ENCODE data around the gene SYNE3. TPM values are rescaled to one million over a fixed set of nuclear protein-coding genes. Genes with fewer than 3 reads are reported as not detected.

SYNE3 gene
- total and polyA plus RNA-seq, 9 of the 15 experiments (the other 6 are each of a cell fraction or from before 2014, with no cell fraction given), result 0.04 to 3.1 (median 0.55) TPM

DNA sequence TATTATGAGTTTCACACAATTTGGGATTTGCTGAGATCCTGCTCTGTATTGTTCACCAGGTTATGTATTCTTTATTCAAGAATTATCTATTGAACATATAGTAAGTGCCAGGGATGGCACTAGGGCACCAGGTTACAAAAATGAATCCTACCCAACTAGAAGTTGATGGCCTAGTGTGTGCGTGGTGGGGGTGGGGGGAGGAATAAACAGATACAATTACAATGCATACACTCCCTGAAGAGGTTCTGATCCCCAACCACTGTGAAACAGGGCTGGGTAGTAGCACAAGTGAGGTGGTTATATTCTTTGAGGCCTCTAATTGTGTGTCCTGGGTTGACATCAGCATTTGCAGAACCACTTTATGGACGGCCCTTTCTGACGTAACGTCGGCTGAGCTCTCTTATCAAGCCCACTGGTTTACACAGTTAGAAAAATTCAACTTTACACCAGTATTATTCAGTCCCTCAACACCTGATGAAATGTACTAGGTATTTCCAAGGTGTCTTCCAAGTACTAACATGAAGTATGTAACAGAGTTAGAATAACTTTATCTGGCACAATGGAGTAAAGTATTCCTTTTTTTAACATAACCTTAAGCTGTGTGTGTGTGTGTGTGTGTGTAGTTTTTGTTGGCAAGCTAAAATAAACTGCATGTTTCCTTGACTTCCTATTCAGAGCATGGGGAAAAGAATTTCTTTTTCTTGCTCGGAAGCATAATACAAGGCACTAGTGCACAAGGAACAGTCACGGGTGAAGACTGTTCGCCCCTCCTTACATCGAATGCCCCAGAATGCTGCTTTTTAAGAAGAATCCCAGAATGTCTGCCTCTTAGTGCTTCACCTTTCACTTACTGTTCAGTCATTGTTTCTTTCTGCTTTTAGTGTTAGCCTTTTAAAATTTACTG is 10.3 kb upstream of the SYNE3 start (continued):
- TF ChIP-seq, protein P1, sequence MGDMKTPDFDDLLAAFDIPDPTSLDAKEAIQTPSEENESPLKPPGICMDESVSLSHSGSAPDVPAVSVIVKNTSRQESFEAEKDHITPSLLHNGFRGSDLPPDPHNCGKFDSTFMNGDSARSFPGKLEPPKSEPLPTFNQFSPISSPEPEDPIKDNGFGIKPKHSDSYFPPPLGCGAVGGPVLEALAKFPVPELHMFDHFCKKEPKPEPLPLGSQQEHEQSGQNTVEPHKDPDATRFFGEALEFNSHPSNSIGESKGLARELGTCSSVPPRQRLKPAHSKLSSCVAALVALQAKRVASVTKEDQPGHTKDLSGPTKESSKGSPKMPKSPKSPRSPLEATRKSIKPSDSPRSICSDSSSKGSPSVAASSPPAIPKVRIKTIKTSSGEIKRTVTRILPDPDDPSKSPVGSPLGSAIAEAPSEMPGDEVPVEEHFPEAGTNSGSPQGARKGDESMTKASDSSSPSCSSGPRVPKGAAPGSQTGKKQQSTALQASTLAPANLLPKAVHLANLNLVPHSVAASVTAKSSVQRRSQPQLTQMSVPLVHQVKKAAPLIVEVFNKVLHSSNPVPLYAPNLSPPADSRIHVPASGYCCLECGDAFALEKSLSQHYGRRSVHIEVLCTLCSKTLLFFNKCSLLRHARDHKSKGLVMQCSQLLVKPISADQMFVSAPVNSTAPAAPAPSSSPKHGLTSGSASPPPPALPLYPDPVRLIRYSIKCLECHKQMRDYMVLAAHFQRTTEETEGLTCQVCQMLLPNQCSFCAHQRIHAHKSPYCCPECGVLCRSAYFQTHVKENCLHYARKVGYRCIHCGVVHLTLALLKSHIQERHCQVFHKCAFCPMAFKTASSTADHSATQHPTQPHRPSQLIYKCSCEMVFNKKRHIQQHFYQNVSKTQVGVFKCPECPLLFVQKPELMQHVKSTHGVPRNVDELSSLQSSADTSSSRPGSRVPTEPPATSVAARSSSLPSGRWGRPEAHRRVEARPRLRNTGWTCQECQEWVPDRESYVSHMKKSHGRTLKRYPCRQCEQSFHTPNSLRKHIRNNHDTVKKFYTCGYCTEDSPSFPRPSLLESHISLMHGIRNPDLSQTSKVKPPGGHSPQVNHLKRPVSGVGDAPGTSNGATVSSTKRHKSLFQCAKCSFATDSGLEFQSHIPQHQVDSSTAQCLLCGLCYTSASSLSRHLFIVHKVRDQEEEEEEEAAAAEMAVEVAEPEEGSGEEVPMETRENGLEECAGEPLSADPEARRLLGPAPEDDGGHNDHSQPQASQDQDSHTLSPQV (IDR thresholded peaks at IDR 0.05), result peak; percentile 25; the same call in 1 of the 2 replicates
- TF ChIP-seq ATF1 (CRISPR knock-in tag; IDR thresholded peaks at IDR 0.05), result no peak
- TF ChIP-seq ATF1 (tag; IDR thresholded peaks at IDR 0.05), result peak; percentile 42
- no peak for TF ChIP-seq KLF10 (CRISPR knock-in tag; IDR thresholded peaks at IDR 0.05)
- TF ChIP-seq MTA3 (IDR thresholded peaks at IDR 0.05; ENCODE audit: borderline replicate concordance), result no peak
- TF ChIP-seq, protein P2, sequence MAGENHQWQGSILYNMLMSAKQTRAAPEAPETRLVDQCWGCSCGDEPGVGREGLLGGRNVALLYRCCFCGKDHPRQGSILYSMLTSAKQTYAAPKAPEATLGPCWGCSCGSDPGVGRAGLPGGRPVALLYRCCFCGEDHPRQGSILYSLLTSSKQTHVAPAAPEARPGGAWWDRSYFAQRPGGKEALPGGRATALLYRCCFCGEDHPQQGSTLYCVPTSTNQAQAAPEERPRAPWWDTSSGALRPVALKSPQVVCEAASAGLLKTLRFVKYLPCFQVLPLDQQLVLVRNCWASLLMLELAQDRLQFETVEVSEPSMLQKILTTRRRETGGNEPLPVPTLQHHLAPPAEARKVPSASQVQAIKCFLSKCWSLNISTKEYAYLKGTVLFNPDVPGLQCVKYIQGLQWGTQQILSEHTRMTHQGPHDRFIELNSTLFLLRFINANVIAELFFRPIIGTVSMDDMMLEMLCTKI (IDR thresholded peaks at IDR 0.05; ENCODE audit: partially characterized antibody), result no peak
- TF ChIP-seq, protein P3, sequence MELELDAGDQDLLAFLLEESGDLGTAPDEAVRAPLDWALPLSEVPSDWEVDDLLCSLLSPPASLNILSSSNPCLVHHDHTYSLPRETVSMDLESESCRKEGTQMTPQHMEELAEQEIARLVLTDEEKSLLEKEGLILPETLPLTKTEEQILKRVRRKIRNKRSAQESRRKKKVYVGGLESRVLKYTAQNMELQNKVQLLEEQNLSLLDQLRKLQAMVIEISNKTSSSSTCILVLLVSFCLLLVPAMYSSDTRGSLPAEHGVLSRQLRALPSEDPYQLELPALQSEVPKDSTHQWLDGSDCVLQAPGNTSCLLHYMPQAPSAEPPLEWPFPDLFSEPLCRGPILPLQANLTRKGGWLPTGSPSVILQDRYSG (tag; conservative IDR thresholded peaks at IDR 0.05; ENCODE audit: low read depth), result no peak
- no peak for TF ChIP-seq TCF7L2 (IDR thresholded peaks at IDR 0.05; ENCODE audit: low read depth, low read length)
- TF ChIP-seq ZNF408 (CRISPR knock-in tag; IDR thresholded peaks at IDR 0.05; ENCODE audit: low read depth), result no peak
- TF ChIP-seq, protein P4, sequence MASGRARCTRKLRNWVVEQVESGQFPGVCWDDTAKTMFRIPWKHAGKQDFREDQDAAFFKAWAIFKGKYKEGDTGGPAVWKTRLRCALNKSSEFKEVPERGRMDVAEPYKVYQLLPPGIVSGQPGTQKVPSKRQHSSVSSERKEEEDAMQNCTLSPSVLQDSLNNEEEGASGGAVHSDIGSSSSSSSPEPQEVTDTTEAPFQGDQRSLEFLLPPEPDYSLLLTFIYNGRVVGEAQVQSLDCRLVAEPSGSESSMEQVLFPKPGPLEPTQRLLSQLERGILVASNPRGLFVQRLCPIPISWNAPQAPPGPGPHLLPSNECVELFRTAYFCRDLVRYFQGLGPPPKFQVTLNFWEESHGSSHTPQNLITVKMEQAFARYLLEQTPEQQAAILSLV (tag; IDR thresholded peaks at IDR 0.05), result no peak
- no peak for TF ChIP-seq SP1 (CRISPR knock-in tag; IDR thresholded peaks at IDR 0.05)
- TF ChIP-seq, protein P5, sequence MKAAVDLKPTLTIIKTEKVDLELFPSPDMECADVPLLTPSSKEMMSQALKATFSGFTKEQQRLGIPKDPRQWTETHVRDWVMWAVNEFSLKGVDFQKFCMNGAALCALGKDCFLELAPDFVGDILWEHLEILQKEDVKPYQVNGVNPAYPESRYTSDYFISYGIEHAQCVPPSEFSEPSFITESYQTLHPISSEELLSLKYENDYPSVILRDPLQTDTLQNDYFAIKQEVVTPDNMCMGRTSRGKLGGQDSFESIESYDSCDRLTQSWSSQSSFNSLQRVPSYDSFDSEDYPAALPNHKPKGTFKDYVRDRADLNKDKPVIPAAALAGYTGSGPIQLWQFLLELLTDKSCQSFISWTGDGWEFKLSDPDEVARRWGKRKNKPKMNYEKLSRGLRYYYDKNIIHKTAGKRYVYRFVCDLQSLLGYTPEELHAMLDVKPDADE (conservative IDR thresholded peaks at IDR 0.05; ENCODE audit: control insufficient read depth, low read depth, low read length), result no peak
- TF ChIP-seq NCOA1 (IDR thresholded peaks at IDR 0.05; ENCODE audit: low read depth), result no peak
- TF ChIP-seq DIDO1 (tag; IDR thresholded peaks at IDR 0.05; ENCODE audit: low read depth), result no peak
- no peak for TF ChIP-seq ZNF134 (CRISPR knock-in tag; conservative IDR thresholded peaks at IDR 0.05)
- TF ChIP-seq, protein P6, sequence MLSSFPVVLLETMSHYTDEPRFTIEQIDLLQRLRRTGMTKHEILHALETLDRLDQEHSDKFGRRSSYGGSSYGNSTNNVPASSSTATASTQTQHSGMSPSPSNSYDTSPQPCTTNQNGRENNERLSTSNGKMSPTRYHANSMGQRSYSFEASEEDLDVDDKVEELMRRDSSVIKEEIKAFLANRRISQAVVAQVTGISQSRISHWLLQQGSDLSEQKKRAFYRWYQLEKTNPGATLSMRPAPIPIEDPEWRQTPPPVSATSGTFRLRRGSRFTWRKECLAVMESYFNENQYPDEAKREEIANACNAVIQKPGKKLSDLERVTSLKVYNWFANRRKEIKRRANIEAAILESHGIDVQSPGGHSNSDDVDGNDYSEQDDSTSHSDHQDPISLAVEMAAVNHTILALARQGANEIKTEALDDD (IDR thresholded peaks at IDR 0.05), result no peak
- no peak for TF ChIP-seq FOXA3 (CRISPR knock-in tag; conservative IDR thresholded peaks at IDR 0.05 in 1 of 2, IDR thresholded peaks at IDR 0.05 in 1 of 2)
